GM19468 (cell line): ENCODE measurements around the gene SPIRE1.

Source experiments
- ATAC-seq: cut with Tn5 transposase; IDR thresholded peaks from one replicate; pipeline ENCODE4 v1.9.1; 2021; ENCODE audit warnings: mild to moderate bottlenecking, moderate library complexity, moderate number of reproducible peaks; ENCODE audit not compliant: unreplicated experiment; ENCODE audit errors: extremely low read depth

The SPIRE1 gene

GRCh38 chr18:12460874-12461273, 197.0 kb downstream of the SPIRE1 start:
- no peak for ATAC-seq

DNA sequence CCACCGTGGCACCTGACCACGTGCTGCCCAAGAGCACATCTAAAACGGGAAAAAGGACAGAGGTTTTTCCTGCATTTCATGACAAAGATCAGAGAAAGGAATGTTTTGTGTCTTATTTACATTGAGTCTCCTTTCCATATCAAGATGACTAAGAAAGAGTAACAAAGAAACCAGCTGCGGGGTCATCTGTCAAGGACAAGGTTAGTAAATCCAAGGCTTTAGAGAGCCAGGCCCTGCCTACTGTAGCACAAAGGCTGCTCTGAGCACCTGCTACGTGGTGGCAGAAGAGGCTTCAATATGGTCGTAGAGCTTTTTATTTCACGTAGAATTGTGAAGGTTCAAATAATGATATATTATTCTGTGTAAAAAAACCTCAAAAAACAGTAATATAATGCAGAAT, 199.1 kb downstream of the SPIRE1 start:
- no peak for ATAC-seq

- no peak for ATAC-seq
Measured at GRCh38 chr18:12456441-12456840, 201.5 kb downstream of the SPIRE1 start.

- no peak for ATAC-seq
Measured at GRCh38 chr18:12455496-12455895, 202.4 kb downstream of the SPIRE1 start.

DNA sequence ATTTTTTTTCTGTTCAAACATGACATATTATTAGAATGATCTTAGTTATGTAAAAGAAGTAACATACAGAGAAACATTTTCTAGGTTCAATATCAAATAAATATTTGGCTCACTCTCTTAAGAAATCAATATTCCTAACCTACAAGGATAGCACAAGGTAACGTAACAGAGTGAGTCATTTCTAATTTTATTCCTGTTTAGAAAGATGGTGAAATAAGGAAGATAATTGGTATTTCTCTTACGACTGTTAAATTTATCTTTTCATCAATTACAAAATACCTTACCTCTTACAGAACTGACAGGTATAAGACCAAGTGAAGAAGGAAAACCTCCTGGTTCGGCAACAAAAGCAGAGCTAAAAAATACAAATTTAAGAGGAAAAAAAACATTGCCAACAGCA, 205.1 kb downstream of the SPIRE1 start:
- ATAC-seq: no peak

GRCh38 chr18:12451428-12451827, 206.5 kb downstream of the SPIRE1 start:
- no peak for ATAC-seq

GRCh38 chr18:12449051-12449785, 208.7 kb downstream of the SPIRE1 start:
- no peak for ATAC-seq

DNA sequence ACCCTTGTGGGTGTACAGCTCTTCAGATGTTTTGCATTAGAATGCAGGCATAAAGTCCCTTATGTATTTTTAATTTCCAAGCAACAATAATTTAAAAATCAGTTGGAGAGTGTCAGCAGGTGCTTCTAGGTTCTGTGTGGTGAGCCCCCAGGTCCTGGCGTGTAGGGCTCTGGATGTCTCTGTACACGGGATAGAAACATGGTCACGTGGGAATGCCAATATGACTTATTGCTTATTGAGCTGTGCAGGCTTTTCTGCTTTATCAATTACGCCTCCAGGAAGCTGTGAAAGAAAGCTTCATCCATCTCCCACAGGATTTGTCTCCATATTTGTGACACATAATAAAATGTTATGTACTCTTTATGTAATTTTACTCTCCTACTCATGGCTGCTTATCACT, 212.4 kb downstream of the SPIRE1 start:
- no peak for ATAC-seq

DNA sequence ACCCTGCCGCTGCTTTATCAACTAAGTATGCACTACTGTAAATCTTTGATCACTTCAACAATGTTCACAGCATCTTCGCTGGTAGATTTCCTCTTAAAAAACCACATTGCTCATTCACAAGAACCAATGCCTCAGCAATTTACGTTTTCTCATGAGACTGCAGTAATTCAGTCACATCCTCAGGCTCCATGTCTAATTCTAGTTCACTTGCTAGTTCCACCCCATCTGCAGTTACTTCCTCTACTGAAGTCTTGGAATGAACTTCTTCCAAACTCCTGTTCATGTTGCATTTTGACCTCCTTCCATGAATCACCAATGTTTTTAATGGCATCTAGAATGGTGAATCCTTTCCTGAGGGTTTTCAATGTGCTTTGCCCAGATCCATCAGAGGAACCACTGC, 214.4 kb downstream of the SPIRE1 start:
- ATAC-seq: no peak

GRCh38 chr18:12442946-12443345, 215.0 kb downstream of the SPIRE1 start:
- no peak for ATAC-seq

DNA sequence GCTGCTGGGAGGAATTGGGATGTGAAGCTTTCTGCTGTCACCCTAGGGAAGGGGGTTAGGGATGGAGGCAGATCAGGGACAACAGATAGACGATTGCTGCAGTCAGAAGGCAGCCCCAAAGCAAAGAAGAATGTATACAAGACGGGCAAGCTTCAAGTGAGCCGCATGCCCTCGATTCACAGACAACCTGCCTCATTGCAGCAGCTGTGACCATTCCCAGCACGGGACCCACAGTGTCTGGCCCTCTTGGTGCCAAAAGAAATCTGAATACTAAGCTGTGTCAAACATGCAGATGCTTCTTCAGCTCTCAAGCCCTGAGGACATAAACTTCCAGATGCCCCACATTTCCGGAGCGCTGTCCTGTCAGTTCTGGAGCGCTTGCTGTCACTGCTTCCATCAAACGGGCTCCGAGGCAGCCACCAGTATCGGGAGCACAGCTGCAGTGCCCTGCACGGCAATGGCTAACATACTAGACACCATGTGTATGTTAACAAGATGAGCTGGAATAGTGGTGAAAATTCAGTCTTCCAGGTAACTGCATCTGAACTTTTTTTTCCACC, 216.4 kb downstream of the SPIRE1 start:
- no peak for ATAC-seq

- no peak for ATAC-seq
Measured at GRCh38 chr18:12438257-12438656, 219.7 kb downstream of the SPIRE1 start.

DNA sequence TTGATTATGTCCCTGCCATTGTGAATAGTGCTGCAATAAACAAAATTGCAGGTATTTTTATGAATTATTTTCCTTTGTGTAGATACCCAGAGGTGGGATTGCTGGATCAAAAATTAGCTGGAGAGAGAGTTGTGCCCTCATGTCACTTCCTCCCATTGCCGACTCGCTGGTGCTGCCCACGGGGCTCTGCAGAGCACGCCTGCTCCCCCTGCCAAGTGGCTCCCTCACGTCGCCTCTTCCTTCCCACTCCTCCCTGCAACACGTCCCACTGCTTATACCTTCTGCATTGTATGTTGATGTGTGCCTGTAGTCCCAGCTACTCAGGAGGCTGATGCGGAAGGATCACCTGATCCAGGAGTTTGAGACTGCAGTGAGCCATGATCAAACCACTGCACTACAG, 222.0 kb downstream of the SPIRE1 start:
- ATAC-seq: no peak

DNA sequence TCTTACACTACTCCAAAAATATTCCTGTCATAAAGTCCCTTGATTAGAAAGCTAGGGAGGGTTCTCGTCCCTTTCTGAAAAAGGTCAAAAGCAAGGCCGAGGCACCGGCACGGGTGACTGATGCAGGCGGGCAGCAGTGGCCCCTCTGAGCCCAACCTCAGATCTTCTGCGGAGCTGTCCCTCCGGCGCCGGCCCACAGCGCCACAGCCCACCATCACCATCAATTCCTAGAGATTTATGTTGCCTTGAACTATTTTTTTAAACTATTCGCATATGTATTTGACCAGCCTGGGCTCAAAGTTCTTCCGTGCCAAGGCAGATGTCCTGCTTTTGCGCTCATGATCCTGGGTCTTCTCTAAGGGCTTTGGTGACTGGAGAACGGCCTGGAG, 223.4 kb downstream of the SPIRE1 start:
- no peak for ATAC-seq

DNA sequence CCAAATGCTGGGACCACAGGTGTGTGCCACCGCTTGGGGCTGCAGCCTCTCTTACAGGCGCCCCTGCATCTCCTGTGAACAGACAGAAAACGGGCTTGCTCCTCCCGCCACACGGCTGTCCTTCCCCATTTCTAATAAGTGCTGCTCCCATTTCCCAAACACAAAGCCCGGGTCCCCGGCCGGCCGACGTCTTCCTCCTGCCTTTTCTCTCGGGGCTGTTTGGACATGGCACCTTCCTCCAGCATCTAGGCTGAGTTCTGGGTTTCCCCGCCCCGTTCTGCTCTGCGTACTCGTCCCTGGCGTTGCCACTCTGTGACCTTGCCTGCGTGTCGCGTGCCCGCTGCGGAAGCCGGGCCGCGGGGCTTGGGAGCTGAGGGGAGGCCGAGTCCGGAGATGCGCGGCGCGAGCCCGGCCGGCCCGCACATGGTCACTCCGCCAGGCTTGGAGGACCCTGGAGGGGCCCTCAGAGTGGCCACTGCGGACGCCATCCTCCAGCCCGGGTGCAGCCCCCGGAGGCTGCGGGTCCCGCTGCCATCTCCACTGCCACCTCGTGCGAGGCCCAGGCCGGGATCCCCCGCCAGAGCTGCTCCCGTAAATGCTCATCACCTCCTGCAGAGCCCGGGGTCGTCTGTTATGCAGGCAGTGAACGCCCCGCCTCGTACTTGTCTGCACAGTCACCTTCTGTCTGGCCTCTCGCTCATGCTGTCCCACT, 223.9 kb downstream of the SPIRE1 start:
- no peak for ATAC-seq

DNA sequence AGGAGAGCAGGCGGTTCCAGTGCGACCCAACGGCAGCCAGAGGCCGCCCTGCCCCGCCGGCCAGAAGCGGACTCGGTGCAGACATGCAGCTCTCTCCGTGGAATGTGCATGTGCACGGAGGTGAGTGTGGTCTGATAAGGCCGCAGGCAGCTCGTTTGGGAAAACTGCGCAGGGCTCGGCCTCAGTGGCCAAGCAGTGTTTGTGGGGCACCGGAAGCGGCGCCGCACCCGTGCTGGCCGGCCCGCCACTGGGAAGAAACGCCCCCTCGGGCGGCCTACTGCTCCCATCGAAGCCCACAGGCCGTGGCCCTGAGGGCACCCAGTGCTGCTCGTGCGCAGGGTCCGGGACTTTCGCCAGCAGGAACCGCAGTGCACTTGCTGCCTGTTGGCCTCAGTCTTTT, 225.0 kb downstream of the SPIRE1 start:
- ATAC-seq: no peak

DNA sequence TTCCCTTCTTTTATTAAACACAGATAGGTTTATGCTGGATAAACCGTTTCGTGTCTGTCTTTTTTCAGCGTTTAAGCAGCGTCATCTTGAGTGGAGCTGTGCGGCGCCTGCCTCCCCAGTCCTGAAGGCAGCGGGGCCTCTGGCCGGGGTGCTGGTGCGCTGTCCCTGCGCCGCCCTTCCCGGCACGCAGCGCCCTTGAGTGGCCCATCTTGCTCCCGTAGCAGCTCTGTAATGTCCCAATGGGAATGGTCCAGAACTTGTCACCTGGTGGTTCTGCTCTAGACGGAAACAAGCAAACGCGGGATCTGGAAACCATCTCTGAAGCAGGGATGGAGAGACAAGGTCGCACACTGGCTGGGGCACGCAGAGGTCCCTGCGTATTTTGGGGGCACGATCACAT, 225.7 kb downstream of the SPIRE1 start:
- ATAC-seq: no peak

DNA sequence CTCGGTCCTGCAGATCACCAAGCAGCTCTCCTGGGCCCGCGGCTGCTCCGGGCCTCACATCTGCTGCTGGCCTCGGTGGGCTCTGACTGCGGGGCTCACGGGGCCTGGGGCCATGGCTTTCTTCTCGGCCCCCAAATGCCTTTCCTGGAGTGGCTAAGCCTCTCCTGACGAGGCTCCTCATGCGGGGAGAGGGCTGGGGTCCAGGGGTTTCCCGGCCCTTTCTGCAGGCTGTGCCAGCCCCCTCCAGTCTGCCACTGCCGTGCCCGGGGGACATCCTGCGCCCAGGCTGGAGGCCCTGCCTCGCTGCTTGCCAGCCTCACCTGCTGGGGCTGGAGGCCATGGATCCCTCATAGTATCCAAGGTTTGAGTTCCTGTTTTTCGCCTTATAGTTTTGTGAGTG, 226.3 kb downstream of the SPIRE1 start:
- no peak for ATAC-seq

GRCh38 chr18:12430137-12430990, 227.5 kb downstream of the SPIRE1 start:
- no peak for ATAC-seq

- no peak for ATAC-seq
Measured at GRCh38 chr18:12429556-12429955, 228.4 kb downstream of the SPIRE1 start.

DNA sequence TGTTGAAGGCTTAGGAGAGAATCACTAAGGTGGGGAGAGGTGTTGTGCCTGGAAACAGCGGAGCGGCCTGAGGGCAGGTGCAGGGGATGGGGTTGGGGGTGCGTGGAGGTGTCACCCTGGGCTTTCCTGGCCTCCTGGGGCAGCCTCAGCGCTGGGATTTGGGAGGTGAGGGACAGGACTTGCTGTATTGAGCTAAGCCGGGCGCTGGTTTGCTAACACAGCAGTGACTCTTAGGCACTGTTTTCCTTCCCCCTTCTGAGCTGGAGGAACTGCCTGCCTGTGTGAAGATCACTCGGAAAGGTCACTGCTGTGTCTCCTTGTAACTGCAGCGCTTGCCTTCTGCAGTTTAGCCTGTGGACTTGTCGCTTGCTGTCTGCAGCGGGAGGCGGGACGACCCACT, 229.0 kb downstream of the SPIRE1 start:
- no peak for ATAC-seq
